ENCODE data around the gene GNAT3.

Gene GNAT3

GRCh38 chr7:80410081-80410480 lies 101.8 kb downstream of the GNAT3 start:
- H3K27ac Mint-ChIP-seq, result no peak overlapping the region
- no peaks in the 10 kb centered on the region for H3K4me1 Mint-ChIP-seq (ENCODE audit: low read depth)
- H3K9me3 Mint-ChIP-seq, result no peaks in the 10 kb centered on the region
- no peak for DNase-seq (ENCODE audit: low spot score)
- peaks cover 2% of the 10 kb centered on the region for H3K27me3 Mint-ChIP-seq (ENCODE audit: low read depth)
- no peaks in the 10 kb centered on the region for H3K36me3 Mint-ChIP-seq (ENCODE audit: low read depth)
- no peak overlapping the region for H3K4me3 Mint-ChIP-seq
